Measurements from ENCODE around the gene PLK5. TPM values are rescaled to one million over a fixed set of nuclear protein-coding genes. Genes with fewer than 3 reads are reported as not detected.
"Not testable (repeated sequence)": the region's sequence is repeated elsewhere in the genome, so short reads cannot be mapped to it uniquely, and the experiment has no call there.

Gene PLK5
- not detected for total RNA-seq

- Mint-ChIP-seq H3K27me3 (peaks cover 23% of the 10 kb centered on the region), H3K4me3 (no peak within 1 kb of the TSS), H3K4me1 (peaks cover 4% of the 10 kb centered on the region), H3K9me3 (no peaks in the 10 kb centered on the region), H3K27ac (peak within 1 kb of the TSS; percentile 35), H3K36me3 (no peaks in the 10 kb centered on the region)
- POLR2A ChIA-PET = no interaction called here
- no peak for DNase-seq
- ATAC-seq (ENCODE audit: low read depth) = no peak
Measured at GRCh38 chr19:1523412-1524286, at the start of gene PLK5. PLK5 (plus strand) TSS chr19:1524077; CDS start chr19:1526997, 2,920 bp downstream.

GRCh38 chr19:1474765-1475351 lies 49.0 kb upstream of the PLK5 start:
- DNase-seq (no peak), ATAC-seq (ENCODE audit: low read depth) (no peak)
- no peak overlapping the region for H3K4me3 Mint-ChIP-seq
- no peak overlapping the region for H3K27ac Mint-ChIP-seq
- H3K4me1 Mint-ChIP-seq = peaks cover 11% of the 10 kb centered on the region
- peaks cover 7% of the 10 kb centered on the region for H3K27me3 Mint-ChIP-seq
- POLR2A ChIA-PET = interaction anchor here (0.5 to 1.1 kb wide), 3 partner anchors 8 to 471 kb away, joined by 3 to 4 read pairs (median 4); no protein-coding TSS in a partner anchor
- peaks cover 2% of the 10 kb centered on the region for H3K36me3 Mint-ChIP-seq
- H3K9me3 Mint-ChIP-seq = no peaks in the 10 kb centered on the region

GRCh38 chr19:1475751-1476437 lies 48.0 kb upstream of the PLK5 start:
- ATAC-seq (ENCODE audit: low read depth) = no peak
- Mint-ChIP-seq H3K4me1 (peaks cover 10% of the 10 kb centered on the region), H3K36me3 (peaks cover 2% of the 10 kb centered on the region), H3K4me3 (no peak overlapping the region), H3K27ac (no peak overlapping the region), H3K9me3 (no peaks in the 10 kb centered on the region), H3K27me3 (peaks cover 4% of the 10 kb centered on the region)
- POLR2A ChIA-PET = interaction anchor here (0.5 to 1.1 kb wide), 2 partner anchors 9 to 469 kb away, joined by 4 read pairs; no protein-coding TSS in a partner anchor
- no peak for DNase-seq

GRCh38 chr19:1477056-1477455 lies 46.8 kb upstream of the PLK5 start:
- peak overlapping the region; percentile 100 for H3K4me3 Mint-ChIP-seq
- POLR2A ChIA-PET = interaction anchor here (0.9 to 1.2 kb wide), 2 partner anchors 8 to 68 kb away, joined by 3 read pairs; no protein-coding TSS in a partner anchor

GRCh38 chr19:1478934-1479707 lies 44.8 kb upstream of the PLK5 start, which contains the start of gene C19orf25:
C19orf25 (minus strand) TSS chr19:1479215; CDS start chr19:1478903, 312 bp downstream.
- Mint-ChIP-seq H3K4me3 (peak within 1 kb of the TSS; percentile 100), H3K4me1 (peaks cover 8% of the 10 kb centered on the region), H3K27ac (peak within 1 kb of the TSS; percentile 98), H3K27me3 (no peaks in the 10 kb centered on the region), H3K36me3 (peaks cover 2% of the 10 kb centered on the region), H3K9me3 (no peaks in the 10 kb centered on the region)
- ATAC-seq (ENCODE audit: low read depth) (peak; percentile 88), DNase-seq (peak; percentile 94)
- POLR2A ChIA-PET = no interaction called here

More at GRCh38 chr19:1477056-1477455, 46.8 kb upstream of the PLK5 start:
- H3K4me1 Mint-ChIP-seq; DNase-seq; H3K27ac Mint-ChIP-seq; H3K9me3 Mint-ChIP-seq; ATAC-seq (ENCODE audit: low read depth); H3K36me3 Mint-ChIP-seq; H3K27me3 Mint-ChIP-seq: not testable (repeated sequence)

- Mint-ChIP-seq H3K27ac (no peak overlapping the region), H3K4me3 (no peak overlapping the region), H3K9me3 (no peaks in the 10 kb centered on the region), H3K4me1 (peaks cover 8% of the 10 kb centered on the region), H3K27me3 (no peaks in the 10 kb centered on the region), H3K36me3 (peaks cover 2% of the 10 kb centered on the region)
- POLR2A ChIA-PET = no interaction called here
- ATAC-seq (ENCODE audit: low read depth) (no peak), DNase-seq (no peak)
Measured at GRCh38 chr19:1481224-1481892, 42.5 kb upstream of the PLK5 start.

GRCh38 chr19:1481893-1482360 lies 42.0 kb upstream of the PLK5 start:
- no peaks in the 10 kb centered on the region for H3K9me3 Mint-ChIP-seq

GRCh38 chr19:1482361-1483130 lies 41.3 kb upstream of the PLK5 start:
- Mint-ChIP-seq H3K27me3 (no peaks in the 10 kb centered on the region), H3K36me3 (peaks cover 2% of the 10 kb centered on the region)
- no peak for DNase-seq

More at GRCh38 chr19:1481893-1482360, 42.0 kb upstream of the PLK5 start:
- ATAC-seq (ENCODE audit: low read depth) = no peak
- Mint-ChIP-seq H3K27ac (no peak overlapping the region), H3K36me3 (peaks cover 2% of the 10 kb centered on the region), H3K27me3 (no peaks in the 10 kb centered on the region), H3K4me3 (no peak overlapping the region), H3K4me1 (peaks cover 8% of the 10 kb centered on the region)
- DNase-seq = no peak
- POLR2A ChIA-PET = no interaction called here

GRCh38 chr19:1483131-1483978 lies 40.5 kb upstream of the PLK5 start:
- Mint-ChIP-seq H3K36me3 (peaks cover 2% of the 10 kb centered on the region), H3K27me3 (no peaks in the 10 kb centered on the region), H3K4me1 (peaks cover 4% of the 10 kb centered on the region), H3K27ac (no peak overlapping the region), H3K4me3 (no peak overlapping the region), H3K9me3 (no peaks in the 10 kb centered on the region)
- no peak for DNase-seq
- no peak for ATAC-seq (ENCODE audit: low read depth)
- POLR2A ChIA-PET = no interaction called here

More at GRCh38 chr19:1482361-1483130, 41.3 kb upstream of the PLK5 start:
- no peak overlapping the region for H3K4me3 Mint-ChIP-seq
- no peak overlapping the region for H3K27ac Mint-ChIP-seq
- no peaks in the 10 kb centered on the region for H3K9me3 Mint-ChIP-seq
- no peak for ATAC-seq (ENCODE audit: low read depth)
- POLR2A ChIA-PET = no interaction called here
- H3K4me1 Mint-ChIP-seq = peaks cover 4% of the 10 kb centered on the region

- peaks cover 1% of the 10 kb centered on the region for H3K36me3 Mint-ChIP-seq
- DNase-seq = no peak
- no peak overlapping the region for H3K27ac Mint-ChIP-seq
- H3K9me3 Mint-ChIP-seq = no peaks in the 10 kb centered on the region
- peaks cover 3% of the 10 kb centered on the region for H3K4me1 Mint-ChIP-seq
- H3K27me3 Mint-ChIP-seq = no peaks in the 10 kb centered on the region
- no peak for ATAC-seq (ENCODE audit: low read depth)
- H3K4me3 Mint-ChIP-seq = no peak overlapping the region
- POLR2A ChIA-PET = no interaction called here
Measured at GRCh38 chr19:1483979-1484428, 39.9 kb upstream of the PLK5 start.

All from activated naive CD8-positive, alpha-beta T cell treated with anti-CD3 and anti-CD28 coated beads, Interleukin-2, amount 10 ng/mL, durations not matched to agents 7 days and 5 days (primary cell).